Caco-2 (cell line): Measurements from ENCODE around the gene CENPP. TPM values are rescaled to one million over a fixed set of nuclear protein-coding genes. Genes with fewer than 3 reads are reported as not detected.

ENCODE experiments used
- BruUV-seq: library from RNA; stranded (reverse); fragments of 400-500 nt; replicated peaks from 2 replicates; lab custom pipeline; 2021; lab: Mats Ljungman, UMichigan
- CTCF ChIA-PET: fragments of 300-600 bp; sonication (Branson Sonifier 250); formaldehyde crosslinking; loops from one replicate; lab custom pipeline; 2022; ENCODE audit warnings: antibody characterized with exemption; lab: Charles Lee
- POLR2A ChIA-PET: fragments of 300-600 bp; sonication (Branson Sonifier 250); formaldehyde crosslinking; loops from one replicate; lab custom pipeline; 2022; ENCODE audit warnings: antibody characterized with exemption; lab: Charles Lee
- DNase-seq, 2 experiments: peaks; one replicate each; pipeline versions ENCODE4 v3.0.0 to v3.0.0-alpha.2; 2020 to 2022
- H3K27me3 ChIP-seq: replicated peaks from 2 replicates; pipeline ENCODE4 v1.6.0; 2011; ENCODE audit warnings: low read length; ENCODE audit not compliant: control insufficient read depth, insufficient read depth
- H3K36me3 ChIP-seq: 2 replicates; pipeline ENCODE4 v1.5.1; 2011; ENCODE audit warnings: low read length; ENCODE audit not compliant: control insufficient read depth, insufficient read depth
- H3K4me1 ChIP-seq: fragments of 250-450 bp; sonication (Bioruptor Pico); 2 replicates; pipeline ENCODE4 v1.5.1; 2020; ENCODE audit warnings: mild to moderate bottlenecking
- H3K4me3 ChIP-seq: 2 replicates; pipeline ENCODE4 v1.5.1; 2011; ENCODE audit warnings: low read depth, mild to moderate bottlenecking, control low read depth, low read length
- H3K9me3 ChIP-seq: fragments of 250-450 bp; sonication (Bioruptor Pico); 2 replicates; pipeline ENCODE4 v1.5.1; 2020; ENCODE audit warnings: mild to moderate bottlenecking, moderate library complexity
- H3K27ac Mint-ChIP-seq: one replicate; pipeline ENCODE4 v1.8.0; 2022; ENCODE audit warnings: mixed read lengths; ENCODE audit not compliant: unreplicated experiment
- H3K27me3 Mint-ChIP-seq: one replicate; pipeline ENCODE4 v1.8.0; 2022; ENCODE audit warnings: mixed read lengths; ENCODE audit not compliant: insufficient read depth, unreplicated experiment
- H3K36me3 Mint-ChIP-seq: one replicate; pipeline ENCODE4 v1.8.0; 2022; ENCODE audit warnings: mild to moderate bottlenecking, mixed read lengths; ENCODE audit not compliant: insufficient read depth, unreplicated experiment
- H3K4me1 Mint-ChIP-seq: one replicate; pipeline ENCODE4 v1.8.0; 2022; ENCODE audit warnings: low read depth, mixed read lengths; ENCODE audit not compliant: unreplicated experiment
- H3K4me3 Mint-ChIP-seq: one replicate; pipeline ENCODE4 v1.8.0; 2022; ENCODE audit warnings: mild to moderate bottlenecking, moderate library complexity, mixed read lengths; ENCODE audit not compliant: unreplicated experiment
- H3K9me3 Mint-ChIP-seq: one replicate; pipeline ENCODE4 v1.8.0; 2022; ENCODE audit warnings: mixed read lengths; ENCODE audit not compliant: unreplicated experiment
- intact Hi-C: fragments of 100-400 bp; cut with micrococcal nuclease; formaldehyde crosslinking; loops from one replicate; pipeline ENCODE4 v1.10.0; 2022; ENCODE audit not compliant: unreplicated experiment
- total RNA-seq: library from RNA; stranded (reverse); gene quantifications from 2 replicates; pipeline ENCODE4 v1.2.3, GENCODE V29; 2022
- TF ChIP-seq, protein P1 (sequence below), 2 experiments: fragments of 200-600 bp in 1 of 2; IDR thresholded peaks; 1 replicate in 1 of 2; 2 replicates in 1 of 2; pipeline versions ENCODE4 v1.5.1 to v1.8.0; 2011 to 2022; ENCODE audit warnings: antibody characterized with exemption in 1 of 2, control low read depth in 1 of 2, inconsistent platforms in 1 of 2, low read depth in 1 of 2, low read length in 1 of 2, mild to moderate bottlenecking in 1 of 2, moderate library complexity in 1 of 2; ENCODE audit not compliant: insufficient read depth in 1 of 2, severe bottlenecking in 1 of 2, unreplicated experiment in 1 of 2

The CENPP gene
- total RNA-seq, 1 experiment from 2014 or later, result 7.6 TPM

- H3K36me3 Mint-ChIP-seq, result peaks cover 9% of the 10 kb centered on the region
- no peaks in the 10 kb centered on the region for H3K36me3 ChIP-seq
- CTCF ChIA-PET, result no interaction called here
- TF ChIP-seq, protein P1, sequence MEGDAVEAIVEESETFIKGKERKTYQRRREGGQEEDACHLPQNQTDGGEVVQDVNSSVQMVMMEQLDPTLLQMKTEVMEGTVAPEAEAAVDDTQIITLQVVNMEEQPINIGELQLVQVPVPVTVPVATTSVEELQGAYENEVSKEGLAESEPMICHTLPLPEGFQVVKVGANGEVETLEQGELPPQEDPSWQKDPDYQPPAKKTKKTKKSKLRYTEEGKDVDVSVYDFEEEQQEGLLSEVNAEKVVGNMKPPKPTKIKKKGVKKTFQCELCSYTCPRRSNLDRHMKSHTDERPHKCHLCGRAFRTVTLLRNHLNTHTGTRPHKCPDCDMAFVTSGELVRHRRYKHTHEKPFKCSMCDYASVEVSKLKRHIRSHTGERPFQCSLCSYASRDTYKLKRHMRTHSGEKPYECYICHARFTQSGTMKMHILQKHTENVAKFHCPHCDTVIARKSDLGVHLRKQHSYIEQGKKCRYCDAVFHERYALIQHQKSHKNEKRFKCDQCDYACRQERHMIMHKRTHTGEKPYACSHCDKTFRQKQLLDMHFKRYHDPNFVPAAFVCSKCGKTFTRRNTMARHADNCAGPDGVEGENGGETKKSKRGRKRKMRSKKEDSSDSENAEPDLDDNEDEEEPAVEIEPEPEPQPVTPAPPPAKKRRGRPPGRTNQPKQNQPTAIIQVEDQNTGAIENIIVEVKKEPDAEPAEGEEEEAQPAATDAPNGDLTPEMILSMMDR (IDR thresholded peaks at IDR 0.05; ENCODE audit: insufficient read depth in 1 of 2, low read depth in 1 of 2, low read length in 1 of 2, severe bottlenecking in 1 of 2, unreplicated experiment in 1 of 2), result no peak
- H3K27ac Mint-ChIP-seq, result no peak overlapping the region
- no peak overlapping the region for H3K4me3 ChIP-seq
- no peaks in the 10 kb centered on the region for H3K9me3 ChIP-seq
- no peaks in the 10 kb centered on the region for H3K27me3 Mint-ChIP-seq
- POLR2A ChIA-PET, result no interaction called here
- DNase-seq, result no peak
- no peaks in the 10 kb centered on the region for H3K27me3 ChIP-seq
- no peak overlapping the region for H3K4me3 Mint-ChIP-seq
- intact Hi-C loops, result no loop called here
- H3K4me1 ChIP-seq, result no peaks in the 10 kb centered on the region
- no peaks in the 10 kb centered on the region for H3K9me3 Mint-ChIP-seq
- H3K4me1 Mint-ChIP-seq, result no peaks in the 10 kb centered on the region
- no TSS peak for BruUV-seq
Observed at GRCh38 chr9:92607088-92607487, 281.3 kb downstream of the CENPP start.

GRCh38 chr9:92607773-92608172, 282.0 kb downstream of the CENPP start:
- no peak for DNase-seq

GRCh38 chr9:92608241-92608908, 282.6 kb downstream of the CENPP start:
- no peaks in the 10 kb centered on the region for H3K4me1 Mint-ChIP-seq
- no peaks in the 10 kb centered on the region for H3K9me3 Mint-ChIP-seq
- Histone ChIP-seq H3K4me3 (no peak overlapping the region), H3K36me3 (no peaks in the 10 kb centered on the region), H3K4me1 (no peaks in the 10 kb centered on the region), H3K27me3 (no peaks in the 10 kb centered on the region), H3K9me3 (no peaks in the 10 kb centered on the region)
- no TSS peak for BruUV-seq
- POLR2A ChIA-PET, result no interaction called here
- TF ChIP-seq, protein P1 (IDR thresholded peaks at IDR 0.05; ENCODE audit: insufficient read depth in 1 of 2, low read depth in 1 of 2, low read length in 1 of 2, severe bottlenecking in 1 of 2, unreplicated experiment in 1 of 2), result no peak
- H3K4me3 Mint-ChIP-seq, result no peak overlapping the region
- CTCF ChIA-PET, result no interaction called here
- peaks cover 11% of the 10 kb centered on the region for H3K36me3 Mint-ChIP-seq
- intact Hi-C loops, result no loop called here
- H3K27ac Mint-ChIP-seq, result no peak overlapping the region
- no peak for DNase-seq
- no peaks in the 10 kb centered on the region for H3K27me3 Mint-ChIP-seq

More at GRCh38 chr9:92607773-92608172, 282.0 kb downstream of the CENPP start:
- no peak overlapping the region for H3K4me3 Mint-ChIP-seq
- ChIA-PET CTCF (no interaction called here), POLR2A (no interaction called here)
- H3K36me3 Mint-ChIP-seq, result peaks cover 11% of the 10 kb centered on the region
- intact Hi-C loops, result no loop called here
- no peaks in the 10 kb centered on the region for H3K27me3 Mint-ChIP-seq
- Histone ChIP-seq H3K9me3 (no peaks in the 10 kb centered on the region), H3K36me3 (no peaks in the 10 kb centered on the region), H3K27me3 (no peaks in the 10 kb centered on the region), H3K4me3 (no peak overlapping the region), H3K4me1 (no peaks in the 10 kb centered on the region)
- TF ChIP-seq, protein P1 (IDR thresholded peaks at IDR 0.05; ENCODE audit: insufficient read depth in 1 of 2, low read depth in 1 of 2, low read length in 1 of 2, severe bottlenecking in 1 of 2, unreplicated experiment in 1 of 2), result no peak
- H3K27ac Mint-ChIP-seq, result no peak overlapping the region
- H3K4me1 Mint-ChIP-seq, result no peaks in the 10 kb centered on the region
- H3K9me3 Mint-ChIP-seq, result no peaks in the 10 kb centered on the region
- BruUV-seq, result no TSS peak
